Esophagus squamous epithelium (tissue), 4 donors: ENCODE results near the gene SH3GLB2. TPM values are rescaled to one million over a fixed set of nuclear protein-coding genes. Genes with fewer than 3 reads are reported as not detected.

ENCODE experiments used
- total RNA-seq, 4 donors: library from RNA; depleted of rRNA; stranded (reverse); fragments of >200 nt; gene quantifications; one replicate each; pipeline ENCODE4 v1.1.0, GENCODE V29; 2016

The SH3GLB2 gene
- total RNA-seq, 4 donors from 2014 or later: 70.3 to 169 (median 113) TPM

Other genes with a start within 250 kb of the SH3GLB2 start
- gene TBC1D13, start 241.1 kb downstream of the SH3GLB2 start, total RNA-seq: 10 to 100 TPM in 3 of 4 donors, 1 to 10 TPM in 1; 9.6 to 17.9 (median 16.7) TPM
- 10 to 100 TPM; 21.2 to 40.1 (median 36.5) TPM for gene ENDOG, start 209.8 kb downstream of the SH3GLB2 start, total RNA-seq
- gene SPOUT1, start 198.5 kb downstream of the SH3GLB2 start, total RNA-seq: 10 to 100 TPM; 14.0 to 29.2 (median 20.5) TPM
- 1 to 10 TPM; 4.0 to 9.4 (median 5.7) TPM for gene KYAT1, start 146.4 kb downstream of the SH3GLB2 start, total RNA-seq
- 100 to 1,000 TPM in 3 of 4 donors, 10 to 100 TPM in 1; 70.0 to 153 (median 122) TPM for gene LRRC8A, start 146.2 kb downstream of the SH3GLB2 start, total RNA-seq
- 10 to 100 TPM in 3 of 4 donors, 1 to 10 TPM in 1; 3.7 to 34.0 (median 23.0) TPM for gene PHYHD1, start 107.3 kb downstream of the SH3GLB2 start, total RNA-seq
- 10 to 100 TPM; 12.8 to 21.2 (median 16.2) TPM for gene DOLK, start 80.7 kb downstream of the SH3GLB2 start, total RNA-seq
- 10 to 100 TPM; 61.0 to 78.6 (median 67.1) TPM for gene NUP188, start 80.6 kb downstream of the SH3GLB2 start, total RNA-seq
- gene MIGA2, start 8.3 kb upstream of the SH3GLB2 start, total RNA-seq: 10 to 100 TPM; 27.5 to 49.3 (median 29.8) TPM
- 10 to 100 TPM in 3 of 4 donors, 1 to 10 TPM in 1; 9.7 to 23.0 (median 19.3) TPM for gene DOLPP1, start 52.8 kb upstream of the SH3GLB2 start, total RNA-seq
- 10 to 100 TPM; 25.3 to 61.5 (median 44.9) TPM for gene CRAT, start 82.5 kb upstream of the SH3GLB2 start, total RNA-seq
- gene PTPA, start 83.1 kb upstream of the SH3GLB2 start, total RNA-seq: 100 to 1,000 TPM in 1 of 4 donors, 10 to 100 TPM in 3; 59.1 to 110 (median 80.6) TPM
- gene IER5L, start 149.9 kb upstream of the SH3GLB2 start, total RNA-seq: 1 to 10 TPM; 6.1 to 8.7 (median 7.2) TPM